Hindlimb muscle (tissue), 1 donor: ENCODE data around the gene APOL3. TPM values are rescaled to one million over a fixed set of nuclear protein-coding genes. Genes with fewer than 3 reads are reported as not detected.
"Not testable (repeated sequence)": the region's sequence is repeated elsewhere in the genome, so short reads cannot be mapped to it uniquely, and the experiment has no call there.

Experiments used
- DNase-seq: peaks from one replicate; pipeline ENCODE4 v3.0.0-alpha.2; 2013
- polyA plus RNA-seq: library from polyadenylated mRNA; unstranded; fragments of 120-200 nt; gene quantifications from one replicate; pipeline ENCODE4 v1.2.1, GENCODE V29; 2013; ENCODE audit not compliant: insufficient read length

APOL3 gene
- polyA plus RNA-seq, 1 donor, result 13.8 TPM

DNA sequence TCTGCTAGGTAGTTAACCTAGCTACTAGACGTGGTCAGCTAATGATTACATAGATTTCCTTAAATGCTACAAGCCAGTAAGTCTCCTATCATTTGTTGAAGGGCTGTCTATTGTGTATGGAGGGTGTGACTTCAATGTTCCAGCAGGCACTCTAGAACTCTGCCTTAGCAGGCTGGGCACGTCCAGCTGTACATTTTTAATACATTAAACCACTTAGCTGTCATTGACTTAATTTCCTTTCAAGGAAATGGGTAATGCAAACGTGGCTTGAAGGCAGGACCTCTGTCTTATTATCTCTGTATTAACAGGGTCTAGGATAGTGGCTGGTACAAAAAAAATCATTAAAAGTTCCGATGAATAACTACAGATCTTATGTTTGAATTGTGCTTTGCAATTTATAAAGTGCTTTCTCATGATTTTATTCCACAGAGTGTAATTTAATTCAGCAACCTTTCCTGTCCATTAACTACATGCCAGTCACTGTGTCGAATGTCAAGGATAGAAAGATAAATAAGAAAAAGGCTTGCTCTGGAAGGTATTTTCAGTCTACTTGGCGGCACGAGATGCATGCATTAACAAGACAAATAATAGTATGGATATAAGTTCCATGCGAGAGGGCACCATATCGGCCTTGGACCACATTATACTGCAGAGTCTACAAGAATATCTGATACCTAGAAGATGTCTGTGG, 60.3 kb downstream of the APOL3 start:
- DNase-seq, result no peak

DNA sequence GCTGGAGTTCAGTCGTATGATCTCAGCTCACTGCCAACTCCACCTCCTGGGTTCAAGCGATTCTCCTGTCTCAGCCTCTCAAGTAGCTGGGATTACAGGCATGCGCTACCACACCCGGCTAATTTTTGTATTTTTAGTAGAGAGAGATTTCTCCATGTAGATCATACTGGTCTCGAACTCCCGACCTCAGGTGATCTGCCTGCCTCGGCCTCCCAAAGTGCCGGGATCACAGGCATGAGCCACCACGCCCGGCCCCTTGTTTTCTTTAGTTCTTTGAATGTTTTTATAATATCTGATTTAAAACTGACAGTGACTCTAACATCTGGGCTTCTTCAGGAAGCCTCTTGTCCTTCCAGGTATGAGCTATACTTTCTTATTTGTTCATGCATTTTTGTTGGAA, 61.0 kb downstream of the APOL3 start:
- not testable (repeated sequence) for DNase-seq

DNA sequence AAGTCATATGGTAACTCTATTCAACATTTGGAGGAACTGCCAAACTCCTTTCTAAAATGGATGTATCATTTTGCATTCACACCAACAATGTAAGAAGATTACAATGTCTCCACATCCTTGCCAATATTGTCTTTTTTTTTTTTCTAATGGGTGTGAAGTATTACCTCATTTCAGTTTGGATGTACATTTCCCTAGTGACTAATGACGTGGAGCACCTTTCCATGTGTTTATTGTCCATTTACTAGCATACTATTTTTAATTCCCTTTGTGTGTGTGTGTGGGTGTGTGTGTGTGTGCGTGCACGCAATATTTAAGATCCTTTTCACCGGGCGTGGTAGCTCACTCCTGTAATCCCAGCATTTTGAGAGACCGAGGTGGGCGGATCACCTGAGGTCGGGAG, 62.7 kb downstream of the APOL3 start:
- DNase-seq, result no peak

DNA sequence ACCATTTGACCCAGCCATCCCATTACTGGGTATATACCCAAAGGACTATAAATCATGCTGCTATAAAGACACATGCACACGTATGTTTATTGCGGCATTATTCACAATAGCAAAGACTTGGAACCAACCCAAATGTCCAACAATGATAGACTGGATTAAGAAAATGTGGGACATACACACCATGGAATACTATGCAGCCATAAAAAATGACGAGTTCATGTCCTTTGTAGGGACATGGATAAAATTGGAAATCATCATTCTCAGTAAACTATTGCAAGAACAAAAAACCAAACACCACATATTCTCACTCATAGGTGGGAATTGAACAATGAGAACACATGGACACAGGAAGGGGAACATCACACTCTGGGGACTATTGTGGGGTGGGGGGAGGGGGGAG, 69.8 kb downstream of the APOL3 start:
- not testable (repeated sequence) for DNase-seq

Other genes starting within 250 kb of the APOL3 start
- gene RBFOX2, start 131.9 kb downstream of the APOL3 start, polyA plus RNA-seq, result 190 TPM
- 11.8 TPM for gene APOL4, start 41.1 kb upstream of the APOL3 start, polyA plus RNA-seq
- 34.9 TPM for gene APOL2, start 78.8 kb upstream of the APOL3 start, polyA plus RNA-seq
- gene APOL1, start 92.4 kb upstream of the APOL3 start, polyA plus RNA-seq, result 7.0 TPM
- gene MYH9, start 227.2 kb upstream of the APOL3 start, polyA plus RNA-seq, result 133 TPM